Activated CD8-positive, alpha-beta memory T cell treated with anti-CD3 and anti-CD28 coated beads, Interleukin-2, amount 10 ng/mL, durations not matched to agents 7 days and 5 days (primary cell): Measurements from ENCODE around the gene BCAM. TPM values are rescaled to one million over a fixed set of nuclear protein-coding genes. Genes with fewer than 3 reads are reported as not detected.
"Not testable (repeated sequence)": the region's sequence is repeated elsewhere in the genome, so short reads cannot be mapped to it uniquely, and the experiment has no call there.

Experiments used
- ATAC-seq: fragments of 150-1000 bp; cut with Tn5 transposase; one replicate; pipeline ENCODE4 v1.10.0; 2021; ENCODE audit warnings: moderate library complexity
- CTCF ChIA-PET: fragments of 350-600 bp; sonication (Branson Sonifier 250); formaldehyde crosslinking; loops from one replicate; lab custom pipeline; 2021; ENCODE audit warnings: antibody characterized with exemption; lab: Charles Lee
- DNase-seq: peaks from one replicate; pipeline ENCODE4 v3.0.0-alpha.2; 2020
- H3K27ac Mint-ChIP-seq: one replicate; pipeline ENCODE4 v1.8.0; 2021; ENCODE audit warnings: mild to moderate bottlenecking, mixed read lengths
- H3K27me3 Mint-ChIP-seq: one replicate; pipeline ENCODE4 v1.8.0; 2021; ENCODE audit warnings: mixed read lengths
- H3K36me3 Mint-ChIP-seq: one replicate; pipeline ENCODE4 v1.8.0; 2021; ENCODE audit warnings: mild to moderate bottlenecking, mixed read lengths
- H3K4me1 Mint-ChIP-seq: one replicate; pipeline ENCODE4 v1.8.0; 2021; ENCODE audit warnings: mixed read lengths
- H3K4me3 Mint-ChIP-seq: one replicate; pipeline ENCODE4 v1.8.0; 2021; ENCODE audit warnings: mild to moderate bottlenecking, moderate library complexity, mixed read lengths
- H3K9me3 Mint-ChIP-seq: one replicate; pipeline ENCODE4 v1.8.0; 2022; ENCODE audit warnings: low read depth, mixed read lengths
- total RNA-seq, 2 experiments: library from RNA; stranded (reverse); gene quantifications; one replicate each; pipeline ENCODE4 v1.2.3, GENCODE V29; 2021

BCAM gene
- total RNA-seq, 2 experiments from 2014 or later = not detected

GRCh38 chr19:44851427-44851826, 42.5 kb downstream of the BCAM start:
- CTCF ChIA-PET = interaction anchor here (1.2 to 1.4 kb wide), 3 partner anchors 127 to 281 kb away, joined by 3 to 4 read pairs (median 3); no protein-coding TSS in a partner anchor
- Mint-ChIP-seq H3K4me3 (no peak overlapping the region), H3K9me3 (no peaks in the 10 kb centered on the region), H3K27ac (no peak overlapping the region), H3K36me3 (no peaks in the 10 kb centered on the region), H3K27me3 (peaks cover 40% of the 10 kb centered on the region), H3K4me1 (peaks cover 12% of the 10 kb centered on the region)
- ATAC-seq (no peak), DNase-seq (no peak)

- Mint-ChIP-seq H3K4me3 (no peak overlapping the region), H3K27ac (no peak overlapping the region), H3K9me3 (no peaks in the 10 kb centered on the region), H3K27me3 (peaks cover 10% of the 10 kb centered on the region), H3K4me1 (peaks cover 4% of the 10 kb centered on the region), H3K36me3 (no peaks in the 10 kb centered on the region)
- CTCF ChIA-PET = no interaction called here
- no peak for ATAC-seq
- no peak for DNase-seq
These were observed 46.7 kb downstream of the BCAM start for GRCh38 chr19:44855606-44856005.

- peaks cover 7% of the 10 kb centered on the region for H3K27me3 Mint-ChIP-seq
- no peaks in the 10 kb centered on the region for H3K36me3 Mint-ChIP-seq
- H3K4me1 Mint-ChIP-seq = peaks cover 4% of the 10 kb centered on the region
- H3K9me3 Mint-ChIP-seq = no peaks in the 10 kb centered on the region
- CTCF ChIA-PET = interaction anchor here (1.0 kb wide), 1 partner anchor 16 kb away, joined by 4 read pairs; no protein-coding TSS in a partner anchor
- ATAC-seq (no peak), DNase-seq (no peak)
- H3K27ac Mint-ChIP-seq = no peak overlapping the region
- no peak overlapping the region for H3K4me3 Mint-ChIP-seq
These were observed 47.6 kb downstream of the BCAM start for GRCh38 chr19:44856421-44857083.

DNA sequence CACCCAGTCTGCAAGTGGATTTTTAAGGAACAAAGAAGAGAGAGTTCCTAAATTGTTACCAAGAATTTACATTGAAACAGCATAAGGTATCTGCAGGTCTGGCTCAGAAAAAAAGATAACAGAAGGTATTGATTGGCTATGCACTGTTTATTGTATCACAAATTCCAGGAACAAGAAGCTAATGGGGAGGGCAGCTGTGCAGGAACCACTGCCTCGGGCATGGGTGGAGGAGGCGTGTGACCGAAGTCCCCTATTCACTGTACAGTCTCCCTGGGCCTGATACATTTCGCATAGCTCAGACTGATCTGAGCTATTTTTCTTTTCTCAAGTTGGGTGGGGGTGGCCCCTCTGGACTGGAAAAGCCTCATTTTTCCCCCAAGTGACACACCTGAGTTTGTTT, 48.9 kb downstream of the BCAM start:
- no peak overlapping the region for H3K27ac Mint-ChIP-seq
- CTCF ChIA-PET = no interaction called here
- no peak for ATAC-seq
- no peaks in the 10 kb centered on the region for H3K9me3 Mint-ChIP-seq
- H3K4me1 Mint-ChIP-seq = peaks cover 4% of the 10 kb centered on the region
- no peaks in the 10 kb centered on the region for H3K36me3 Mint-ChIP-seq
- no peak for DNase-seq
- H3K4me3 Mint-ChIP-seq = no peak overlapping the region
- peaks cover 4% of the 10 kb centered on the region for H3K27me3 Mint-ChIP-seq

- ATAC-seq, H3K27me3 Mint-ChIP-seq, H3K9me3 Mint-ChIP-seq, H3K36me3 Mint-ChIP-seq, DNase-seq, CTCF ChIA-PET, H3K4me1 Mint-ChIP-seq, H3K4me3 Mint-ChIP-seq, H3K27ac Mint-ChIP-seq: not testable (repeated sequence)
These were observed 52.7 kb downstream of the BCAM start for GRCh38 chr19:44861576-44861975.

GRCh38 chr19:44863990-44864389, 55.1 kb downstream of the BCAM start:
- H3K36me3 Mint-ChIP-seq = no peaks in the 10 kb centered on the region
- H3K9me3 Mint-ChIP-seq = no peaks in the 10 kb centered on the region
- CTCF ChIA-PET = interaction anchor here (0.6 kb wide), 1 partner anchor 73 kb away, joined by 3 read pairs; no protein-coding TSS in a partner anchor
- no peaks in the 10 kb centered on the region for H3K27me3 Mint-ChIP-seq
- no peaks in the 10 kb centered on the region for H3K4me1 Mint-ChIP-seq
- no peak overlapping the region for H3K4me3 Mint-ChIP-seq
- H3K27ac Mint-ChIP-seq = no peak overlapping the region
- DNase-seq = no peak
- ATAC-seq = no peak

GRCh38 chr19:44865196-44865767, 56.4 kb downstream of the BCAM start:
- CTCF ChIA-PET = no interaction called here

GRCh38 chr19:44866664-44867063, 57.8 kb downstream of the BCAM start:
- DNase-seq (no peak), ATAC-seq (no peak)
- no peaks in the 10 kb centered on the region for H3K36me3 Mint-ChIP-seq
- H3K9me3 Mint-ChIP-seq = no peaks in the 10 kb centered on the region
- H3K4me3 Mint-ChIP-seq = no peak overlapping the region
- H3K27me3 Mint-ChIP-seq = no peaks in the 10 kb centered on the region
- CTCF ChIA-PET = interaction anchor here (0.6 to 1.6 kb wide), 2 partner anchors 9 to 142 kb away, joined by 3 to 6 read pairs; no protein-coding TSS in a partner anchor
- no peak overlapping the region for H3K27ac Mint-ChIP-seq
- no peaks in the 10 kb centered on the region for H3K4me1 Mint-ChIP-seq

More at GRCh38 chr19:44865196-44865767, 56.4 kb downstream of the BCAM start:
- no peak for DNase-seq
- H3K4me1 Mint-ChIP-seq = no peaks in the 10 kb centered on the region
- H3K27me3 Mint-ChIP-seq = no peaks in the 10 kb centered on the region
- ATAC-seq = no peak
- no peak overlapping the region for H3K27ac Mint-ChIP-seq
- H3K9me3 Mint-ChIP-seq = no peaks in the 10 kb centered on the region
- no peak overlapping the region for H3K4me3 Mint-ChIP-seq
- H3K36me3 Mint-ChIP-seq = no peaks in the 10 kb centered on the region

DNA sequence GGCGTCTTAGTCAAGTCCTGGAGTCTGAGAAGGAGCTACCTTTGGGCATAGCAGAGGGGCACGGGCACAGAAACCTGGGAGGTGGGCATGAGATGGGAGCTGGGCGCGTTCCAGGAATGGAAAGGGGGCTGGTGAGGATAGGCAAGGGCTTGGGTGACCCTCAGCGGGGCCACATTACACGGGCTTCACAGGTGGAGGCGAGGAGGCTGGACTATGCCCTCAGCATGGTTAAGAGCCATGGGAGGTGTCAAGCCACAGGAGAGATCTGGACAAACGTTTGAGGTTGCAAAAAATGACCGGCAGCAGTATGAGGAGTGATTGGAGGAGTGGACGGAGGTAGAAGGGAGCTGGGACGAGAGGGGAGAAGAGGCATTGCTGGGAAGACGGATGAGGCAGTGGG, 58.7 kb downstream of the BCAM start:
- H3K4me1 Mint-ChIP-seq = no peaks in the 10 kb centered on the region

DNA sequence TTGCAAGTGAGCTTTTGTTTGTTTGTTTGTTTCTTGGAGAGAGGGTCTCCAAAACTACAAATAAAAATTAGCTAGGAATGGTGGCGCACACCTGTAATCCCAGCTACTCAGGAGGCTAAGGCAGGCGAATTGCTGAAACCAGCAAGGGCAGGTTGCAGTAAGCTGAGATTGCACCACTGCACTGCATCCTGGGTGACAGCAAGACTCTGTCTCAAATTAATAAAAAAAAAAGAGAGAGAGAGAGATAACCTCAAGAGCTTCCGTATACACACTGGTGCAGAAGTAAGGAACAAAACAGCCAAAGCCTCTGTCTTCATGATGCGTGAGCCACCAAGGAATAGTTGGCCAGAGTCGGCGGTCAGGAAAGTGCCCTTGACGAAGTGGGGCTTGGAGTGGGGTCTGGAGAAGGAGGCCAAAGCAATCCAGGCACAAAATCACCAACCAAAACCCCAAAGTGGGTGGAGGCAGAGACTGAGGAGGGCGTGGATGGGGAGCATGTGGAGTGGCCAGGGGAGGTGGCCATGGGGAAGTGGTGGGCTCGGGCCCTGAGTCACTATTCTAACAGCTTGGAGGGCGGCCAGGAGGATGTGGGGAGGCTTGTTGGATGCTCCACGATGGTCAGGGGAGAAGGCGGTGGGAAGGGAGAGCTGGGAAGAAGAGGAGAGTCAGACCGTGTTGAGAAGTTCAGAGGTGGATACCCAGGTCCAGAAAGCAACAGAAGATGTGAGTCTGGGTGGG, 61.0 kb downstream of the BCAM start:
- Mint-ChIP-seq H3K27me3 (no peaks in the 10 kb centered on the region), H3K4me3 (no peak overlapping the region), H3K4me1 (no peaks in the 10 kb centered on the region), H3K36me3 (no peaks in the 10 kb centered on the region), H3K9me3 (no peaks in the 10 kb centered on the region), H3K27ac (no peak overlapping the region)
- no peak for DNase-seq
- CTCF ChIA-PET = interaction anchor here (0.9 kb wide), 1 partner anchor 32 kb away, joined by 3 read pairs; no protein-coding TSS in a partner anchor
- no peak for ATAC-seq

More for the DNA sequence above, 58.7 kb downstream of the BCAM start:
- H3K27me3 Mint-ChIP-seq = no peaks in the 10 kb centered on the region
- H3K36me3 Mint-ChIP-seq = no peaks in the 10 kb centered on the region
- no peak overlapping the region for H3K4me3 Mint-ChIP-seq
- ATAC-seq = no peak
- no peak for DNase-seq
- no peaks in the 10 kb centered on the region for H3K9me3 Mint-ChIP-seq
- CTCF ChIA-PET = interaction anchor here (1.6 kb wide), 1 partner anchor 143 kb away, joined by 6 read pairs; no protein-coding TSS in a partner anchor
- no peak overlapping the region for H3K27ac Mint-ChIP-seq

Other genes starting within 250 kb of the BCAM start
- gene IGSF23, start 195.5 kb upstream of the BCAM start, total RNA-seq = not detected
- 1 to 10 TPM; 2.4 to 7.8 TPM for gene PVR, start 165.2 kb upstream of the BCAM start, total RNA-seq
- under 1 TPM in 1 of 2 experiments, not detected in 1; 0.63 TPM for gene CEACAM19, start 137.6 kb upstream of the BCAM start, total RNA-seq
- not detected for gene CEACAM16, start 110.0 kb upstream of the BCAM start, total RNA-seq
- gene BCL3, start 60.4 kb upstream of the BCAM start, total RNA-seq = 10 to 100 TPM; 56.3 to 60.3 TPM
- not detected for gene CBLC, start 31.2 kb upstream of the BCAM start, total RNA-seq
- under 1 TPM; 0.49 to 0.67 TPM for gene NECTIN2, start 37.2 kb downstream of the BCAM start, total RNA-seq
- gene TOMM40, start 82.2 kb downstream of the BCAM start, total RNA-seq = 100 to 1,000 TPM in 1 of 2 experiments, 10 to 100 TPM in 1; 66.9 to 103 TPM
- gene APOE, start 96.7 kb downstream of the BCAM start, total RNA-seq = under 1 TPM; 0.44 to 0.47 TPM
- 1 to 10 TPM in 1 of 2 experiments, not detected in 1; 1.9 TPM for gene APOC1, start 105.5 kb downstream of the BCAM start, total RNA-seq
- gene APOC4, start 133.1 kb downstream of the BCAM start, total RNA-seq = not detected
- not detected for gene APOC2, start 136.9 kb downstream of the BCAM start, total RNA-seq
- gene CLPTM1, start 146.3 kb downstream of the BCAM start, total RNA-seq = 10 to 100 TPM; 73.0 to 74.7 TPM
- gene RELB, start 192.4 kb downstream of the BCAM start, total RNA-seq = 10 to 100 TPM; 22.4 to 58.8 TPM
- 100 to 1,000 TPM; 114 to 121 TPM for gene CLASRP, start 229.9 kb downstream of the BCAM start, total RNA-seq